Neural cell (in vitro differentiated cells): Measurements from ENCODE around the gene ASCC2. TPM values are rescaled to one million over a fixed set of nuclear protein-coding genes. Genes with fewer than 3 reads are reported as not detected.

ENCODE experiments used
- H2AFZ ChIP-seq: fragments of 200-600, 300-800 bp; sonication (generic), shearing (Covaris generic); 2 replicates; pipeline ENCODE4 v1.6.0; 2014; ENCODE audit warnings: low read depth, mild to moderate bottlenecking, antibody characterized with exemption, low read length, moderate library complexity
- H3F3A ChIP-seq: fragments of 200-600 bp; shearing (Covaris generic); 2 replicates; pipeline ENCODE4 v1.6.1; 2016; ENCODE audit warnings: mild to moderate bottlenecking, moderate library complexity, mixed read lengths, antibody characterized with exemption, low read length; ENCODE audit not compliant: insufficient read depth, poor library complexity, severe bottlenecking
- H3K27ac ChIP-seq: fragments of 200-600, 300-800 bp; sonication (generic), shearing (Covaris generic); 2 replicates; pipeline ENCODE4 v1.5.1; 2014; ENCODE audit warnings: mild to moderate bottlenecking, low read length, moderate library complexity
- H3K27me3 ChIP-seq: fragments of 300-800, 200-600 bp; sonication (generic), shearing (Covaris generic); 2 replicates; pipeline ENCODE4 v1.6.0; 2014; ENCODE audit warnings: mild to moderate bottlenecking, low read depth, low read length, moderate library complexity; ENCODE audit not compliant: insufficient read depth
- H3K36me3 ChIP-seq: fragments of 300-800, 200-600 bp; sonication (generic), shearing (Covaris generic); 2 replicates; pipeline ENCODE4 v1.5.1; 2014; ENCODE audit warnings: mild to moderate bottlenecking, antibody characterized with exemption, low read length, moderate library complexity; ENCODE audit not compliant: insufficient read depth
- H3K4me2 ChIP-seq: fragments of 300-800, 200-600 bp; sonication (generic), shearing (Covaris generic); 2 replicates; pipeline ENCODE4 v1.6.0; 2014; ENCODE audit warnings: mild to moderate bottlenecking, low read length
- H3K4me3 ChIP-seq: fragments of 300-800, 200-600 bp; sonication (generic), shearing (Covaris generic); 2 replicates; pipeline ENCODE4 v1.5.1; 2014; ENCODE audit warnings: mild to moderate bottlenecking, low read length, moderate library complexity
- H3K79me2 ChIP-seq: fragments of 200-600 bp; shearing (Covaris generic); replicated peaks from 2 replicates; pipeline ENCODE4 v1.6.0; 2014; ENCODE audit warnings: mild to moderate bottlenecking, low read length, moderate library complexity; ENCODE audit not compliant: insufficient read depth
- H3K9ac ChIP-seq: fragments of 300-800, 200-600 bp; sonication (generic), shearing (Covaris generic); 2 replicates; pipeline ENCODE4 v1.6.1; 2016; ENCODE audit warnings: mild to moderate bottlenecking, low read length, mixed read lengths
- H3K9me2 ChIP-seq: fragments of 200-600 bp; shearing (Covaris generic); 2 replicates; pipeline ENCODE4 v1.6.1; 2016; ENCODE audit warnings: mild to moderate bottlenecking, low read length, mixed read lengths; ENCODE audit not compliant: insufficient read depth
- H3K9me3 ChIP-seq: fragments of 200-600, 300-800 bp; sonication (generic), shearing (Covaris generic); 2 replicates; pipeline ENCODE4 v1.6.1; 2016; ENCODE audit warnings: mild to moderate bottlenecking, mixed run types, low read length, moderate library complexity, mixed read lengths
- H4K20me1 ChIP-seq: fragments of 200-600 bp; shearing (Covaris generic); 2 replicates; pipeline ENCODE4 v1.6.1; 2016; ENCODE audit warnings: mild to moderate bottlenecking, mixed run types; ENCODE audit not compliant: insufficient read depth
- CTCF ChIP-seq: fragments of 450-650 bp; IDR thresholded peaks from 2 replicates; pipeline ENCODE4 v1.5.1; 2014; ENCODE audit warnings: antibody characterized with exemption, mild to moderate bottlenecking, moderate library complexity; ENCODE audit not compliant: poor library complexity, severe bottlenecking
- EP300 ChIP-seq: fragments of 450-650 bp; conservative IDR thresholded peaks from 2 replicates; pipeline ENCODE4 v1.6.1; 2014; ENCODE audit warnings: antibody characterized with exemption, mild to moderate bottlenecking, moderate library complexity; ENCODE audit not compliant: poor library complexity, severe bottlenecking
- EZH2 ChIP-seq: fragments of 200-600, 300-800 bp; shearing (Covaris generic), sonication (generic); IDR thresholded peaks from 2 replicates; pipeline ENCODE4 v1.6.1; 2014; ENCODE audit warnings: antibody characterized with exemption, low read length, borderline replicate concordance, mild to moderate bottlenecking; ENCODE audit not compliant: insufficient read depth, poor library complexity, severe bottlenecking
- MXI1 ChIP-seq: fragments of 450-650 bp; conservative IDR thresholded peaks from 2 replicates; pipeline ENCODE4 v1.6.1; 2014; ENCODE audit warnings: antibody characterized with exemption, mild to moderate bottlenecking; ENCODE audit not compliant: poor library complexity, severe bottlenecking
- POLR2AphosphoS5 ChIP-seq: IDR thresholded peaks from 2 replicates; pipeline ENCODE4 v1.6.1; 2012
- RAD21 ChIP-seq: fragments of 450-650 bp; conservative IDR thresholded peaks from 2 replicates; pipeline ENCODE4 v1.6.1; 2014; ENCODE audit warnings: antibody characterized with exemption, mild to moderate bottlenecking, moderate library complexity
- REST ChIP-seq: IDR thresholded peaks from 2 replicates; pipeline ENCODE4 v1.6.1; 2012; ENCODE audit warnings: borderline replicate concordance
- SMC3 ChIP-seq: fragments of 450-650 bp; conservative IDR thresholded peaks from 2 replicates; pipeline ENCODE4 v1.6.1; 2014; ENCODE audit warnings: antibody characterized with exemption, mild to moderate bottlenecking, moderate library complexity; ENCODE audit not compliant: poor library complexity
- TAF1 ChIP-seq: IDR thresholded peaks from 2 replicates; pipeline ENCODE4 v1.6.1; 2012; ENCODE audit warnings: low read depth
- polyA plus RNA-seq: library from polyadenylated mRNA; depleted of rRNA; stranded (reverse); fragments of >200 nt; gene quantifications from 2 replicates; pipeline ENCODE4 v1.2.3, GENCODE V29; 2014

Gene ASCC2
- polyA plus RNA-seq, 1 donor from 2014 or later = 26.2 TPM

- TF ChIP-seq EP300 = no peak
Measured at GRCh38 chr22:29824677-29825076, 13.4 kb downstream of the ASCC2 start (continued).

- Histone ChIP-seq H4K20me1 (no peaks in the 10 kb centered on the region), H3K36me3 (peaks cover 3% of the 10 kb centered on the region), H3K79me2 (no peaks in the 10 kb centered on the region), H3K4me3 (no peak overlapping the region), H3F3A (no peaks in the 10 kb centered on the region), H3K9me3 (no peaks in the 10 kb centered on the region), H3K4me2 (no peak overlapping the region), H3K27me3 (no peaks in the 10 kb centered on the region), H3K9me2 (no peaks in the 10 kb centered on the region), H3K9ac (no peak overlapping the region), H3K27ac (no peak overlapping the region), H2AFZ (no peak overlapping the region)
- TF ChIP-seq EZH2 = no peak
- TF ChIP-seq RAD21 = no peak
- TF ChIP-seq REST = no peak
- TF ChIP-seq EP300 = no peak
- TF ChIP-seq CTCF = no peak
- no peak for TF ChIP-seq MXI1
- no peak for TF ChIP-seq SMC3
- no peak for TF ChIP-seq POLR2AphosphoS5
- no peak for TF ChIP-seq TAF1
Measured at GRCh38 chr22:29821291-29822016, 16.6 kb downstream of the ASCC2 start.

- Histone ChIP-seq H4K20me1 (no peaks in the 10 kb centered on the region), H3F3A (no peaks in the 10 kb centered on the region), H3K4me2 (no peak overlapping the region), H3K27me3 (no peaks in the 10 kb centered on the region), H3K4me3 (no peak overlapping the region), H2AFZ (no peak overlapping the region), H3K9me2 (no peaks in the 10 kb centered on the region), H3K9me3 (no peaks in the 10 kb centered on the region), H3K27ac (no peak overlapping the region), H3K79me2 (no peaks in the 10 kb centered on the region), H3K9ac (no peak overlapping the region), H3K36me3 (peaks cover 3% of the 10 kb centered on the region)
- TF ChIP-seq RAD21 = no peak
- no peak for TF ChIP-seq CTCF
- no peak for TF ChIP-seq EP300
- no peak for TF ChIP-seq REST
- no peak for TF ChIP-seq EZH2
- no peak for TF ChIP-seq SMC3
- TF ChIP-seq TAF1 = no peak
- TF ChIP-seq MXI1 = no peak
- TF ChIP-seq POLR2AphosphoS5 = no peak
Measured at GRCh38 chr22:29820961-29821290, 17.1 kb downstream of the ASCC2 start.
